OCI-LY1 (cell line): ENCODE results near the gene CACNB2.

Experiments used
- H2AFZ ChIP-seq: fragments of 200-600 bp; sonication (generic), shearing (Covaris generic); 2 replicates; pipeline ENCODE4 v1.6.0; 2014; ENCODE audit warnings: antibody characterized with exemption, mild to moderate bottlenecking, low read length
- H3F3A ChIP-seq: fragments of 200-600 bp; sonication (generic), shearing (Covaris generic); 2 replicates; pipeline ENCODE4 v1.6.0; 2014; ENCODE audit warnings: mild to moderate bottlenecking, antibody characterized with exemption, low read length, moderate library complexity; ENCODE audit not compliant: insufficient read depth
- H3K27ac ChIP-seq: fragments of 200-600 bp; sonication (generic); 2 replicates; pipeline ENCODE4 v1.5.1; 2014; ENCODE audit warnings: low read length, mixed run types, mild to moderate bottlenecking, low read depth; ENCODE audit not compliant: poor library complexity, severe bottlenecking
- H3K27me3 ChIP-seq: fragments of 200-600 bp; sonication (generic); 2 replicates; pipeline ENCODE4 v1.6.0; 2014; ENCODE audit warnings: antibody characterized with exemption, mild to moderate bottlenecking, low read length, moderate library complexity; ENCODE audit not compliant: insufficient read depth
- H3K36me3 ChIP-seq: fragments of 200-600 bp; sonication (generic); 2 replicates; pipeline ENCODE4 v1.6.1; 2014; ENCODE audit warnings: mild to moderate bottlenecking, antibody characterized with exemption, low read length, moderate library complexity, mixed read lengths; ENCODE audit not compliant: insufficient read depth
- H3K4me1 ChIP-seq: fragments of 200-600 bp; sonication (generic); 2 replicates; pipeline ENCODE4 v1.5.1; 2014; ENCODE audit warnings: mild to moderate bottlenecking, low read length, moderate library complexity; ENCODE audit not compliant: insufficient read depth, severe bottlenecking
- H3K4me2 ChIP-seq: fragments of 200-600 bp; sonication (generic), shearing (Covaris generic); 2 replicates; pipeline ENCODE4 v1.6.1; 2014; ENCODE audit warnings: low read length
- H3K4me3 ChIP-seq: fragments of 200-600 bp; sonication (generic); 2 replicates; pipeline ENCODE4 v1.5.1; 2014; ENCODE audit warnings: low read length, low read depth, mild to moderate bottlenecking, mixed read lengths; ENCODE audit not compliant: poor library complexity, severe bottlenecking
- H3K79me2 ChIP-seq: fragments of 200-600 bp; shearing (Covaris generic); 2 replicates; pipeline ENCODE4 v1.6.1; 2016; ENCODE audit warnings: mixed run types, low read length, mixed read lengths; ENCODE audit not compliant: insufficient read depth
- H3K9ac ChIP-seq: fragments of 200-600 bp; sonication (generic), shearing (Covaris generic); 2 replicates; pipeline ENCODE4 v1.6.1; 2014; ENCODE audit warnings: mild to moderate bottlenecking, low read length, mixed read lengths
- H3K9me2 ChIP-seq: fragments of 200-600 bp; sonication (generic), shearing (Covaris generic); 2 replicates; pipeline ENCODE4 v1.6.1; 2014; ENCODE audit warnings: low read depth, mild to moderate bottlenecking, low read length, mixed read lengths
- H3K9me3 ChIP-seq: fragments of 200-600 bp; shearing (Covaris generic); 2 replicates; pipeline ENCODE4 v1.6.1; 2014; ENCODE audit warnings: low read length, mixed read lengths
- H4K20me1 ChIP-seq: fragments of 200-600 bp; sonication (generic), shearing (Covaris generic); 2 replicates; pipeline ENCODE4 v1.6.0; 2016; ENCODE audit warnings: mild to moderate bottlenecking, low read length; ENCODE audit not compliant: insufficient read depth
- EZH2 ChIP-seq: fragments of 200-600 bp; sonication (generic), shearing (Covaris generic); IDR thresholded peaks from 2 replicates; pipeline ENCODE4 v1.8.0; 2017; ENCODE audit warnings: borderline replicate concordance, mixed run types, mild to moderate bottlenecking, antibody characterized with exemption, low read length, moderate library complexity, mixed read lengths
- TF ChIP-seq, protein P1 (sequence below): fragments of 200-600 bp; sonication (generic), shearing (Covaris generic); IDR thresholded peaks from 2 replicates; pipeline ENCODE4 v1.5.1; 2017; ENCODE audit warnings: mild to moderate bottlenecking, antibody characterized with exemption, low read length, moderate library complexity, mixed read lengths

Gene CACNB2

GRCh38 chr10:18490755-18491154 lies 350.5 kb downstream of the CACNB2 start:
- Histone ChIP-seq H3K9me3 (no peaks in the 10 kb centered on the region), H3K79me2 (no peaks in the 10 kb centered on the region), H3K4me3 (no peak overlapping the region), H2AFZ (no peak overlapping the region), H4K20me1 (no peaks in the 10 kb centered on the region), H3K9ac (no peak overlapping the region), H3K9me2 (no peaks in the 10 kb centered on the region), H3K27me3 (no peaks in the 10 kb centered on the region), H3F3A (no peaks in the 10 kb centered on the region), H3K36me3 (no peaks in the 10 kb centered on the region), H3K27ac (no peak overlapping the region), H3K4me2 (no peak overlapping the region), H3K4me1 (no peaks in the 10 kb centered on the region)
- TF ChIP-seq, protein P1, sequence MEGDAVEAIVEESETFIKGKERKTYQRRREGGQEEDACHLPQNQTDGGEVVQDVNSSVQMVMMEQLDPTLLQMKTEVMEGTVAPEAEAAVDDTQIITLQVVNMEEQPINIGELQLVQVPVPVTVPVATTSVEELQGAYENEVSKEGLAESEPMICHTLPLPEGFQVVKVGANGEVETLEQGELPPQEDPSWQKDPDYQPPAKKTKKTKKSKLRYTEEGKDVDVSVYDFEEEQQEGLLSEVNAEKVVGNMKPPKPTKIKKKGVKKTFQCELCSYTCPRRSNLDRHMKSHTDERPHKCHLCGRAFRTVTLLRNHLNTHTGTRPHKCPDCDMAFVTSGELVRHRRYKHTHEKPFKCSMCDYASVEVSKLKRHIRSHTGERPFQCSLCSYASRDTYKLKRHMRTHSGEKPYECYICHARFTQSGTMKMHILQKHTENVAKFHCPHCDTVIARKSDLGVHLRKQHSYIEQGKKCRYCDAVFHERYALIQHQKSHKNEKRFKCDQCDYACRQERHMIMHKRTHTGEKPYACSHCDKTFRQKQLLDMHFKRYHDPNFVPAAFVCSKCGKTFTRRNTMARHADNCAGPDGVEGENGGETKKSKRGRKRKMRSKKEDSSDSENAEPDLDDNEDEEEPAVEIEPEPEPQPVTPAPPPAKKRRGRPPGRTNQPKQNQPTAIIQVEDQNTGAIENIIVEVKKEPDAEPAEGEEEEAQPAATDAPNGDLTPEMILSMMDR = no peak
- TF ChIP-seq EZH2 = no peak

- H3K9ac ChIP-seq = no peak overlapping the region
- H3K36me3 ChIP-seq = no peaks in the 10 kb centered on the region
- H3K4me2 ChIP-seq = no peak overlapping the region
- no peaks in the 10 kb centered on the region for H3F3A ChIP-seq
- H3K4me1 ChIP-seq = peaks cover 3% of the 10 kb centered on the region
- no peak for TF ChIP-seq EZH2
- TF ChIP-seq, protein P1 = no peak
- H3K9me3 ChIP-seq = no peaks in the 10 kb centered on the region
- H3K4me3 ChIP-seq = no peak overlapping the region
- no peaks in the 10 kb centered on the region for H3K9me2 ChIP-seq
- no peak overlapping the region for H3K27ac ChIP-seq
- H4K20me1 ChIP-seq = no peaks in the 10 kb centered on the region
- no peaks in the 10 kb centered on the region for H3K79me2 ChIP-seq
- no peak overlapping the region for H2AFZ ChIP-seq
- no peaks in the 10 kb centered on the region for H3K27me3 ChIP-seq
Observed at GRCh38 chr10:18497806-18498369, 357.7 kb downstream of the CACNB2 start.

- Histone ChIP-seq H3K27ac (no peak overlapping the region), H3K9me2 (no peaks in the 10 kb centered on the region), H3K9me3 (no peaks in the 10 kb centered on the region), H4K20me1 (no peaks in the 10 kb centered on the region), H3K4me3 (no peak overlapping the region), H3K4me1 (peaks cover 3% of the 10 kb centered on the region), H2AFZ (no peak overlapping the region), H3F3A (no peaks in the 10 kb centered on the region), H3K27me3 (no peaks in the 10 kb centered on the region), H3K36me3 (no peaks in the 10 kb centered on the region), H3K79me2 (no peaks in the 10 kb centered on the region), H3K4me2 (no peak overlapping the region), H3K9ac (no peak overlapping the region)
- TF ChIP-seq, protein P1 = no peak
Observed at GRCh38 chr10:18498998-18499397, 358.8 kb downstream of the CACNB2 start.
